HG03442 (cell line): ENCODE results near the gene ZBTB47.

Experiments used
- ATAC-seq: cut with Tn5 transposase; IDR thresholded peaks from one replicate; pipeline ENCODE4 v1.9.1; 2021; ENCODE audit warnings: mild to moderate bottlenecking, moderate library complexity; ENCODE audit not compliant: unreplicated experiment

The ZBTB47 gene

GRCh38 chr3:42653560-42654330 is at the start of gene ZBTB47:
ZBTB47 (plus strand) TSS chr3:42653697; CDS start chr3:42658356, 4,659 bp downstream.
- ATAC-seq, result no peak

- no peak for ATAC-seq
Observed at GRCh38 chr3:42605546-42606173, 47.8 kb upstream of the ZBTB47 start.

GRCh38 chr3:42608581-42608980 is 44.9 kb upstream of the ZBTB47 start:
- ATAC-seq, result no peak

GRCh38 chr3:42610976-42611375 is 42.5 kb upstream of the ZBTB47 start:
- no peak for ATAC-seq

GRCh38 chr3:42612217-42612616 is 41.3 kb upstream of the ZBTB47 start:
- ATAC-seq, result no peak

GRCh38 chr3:42612928-42613327 is 40.6 kb upstream of the ZBTB47 start:
- peak; percentile 84 for ATAC-seq

- no peak for ATAC-seq
Observed at GRCh38 chr3:42613462-42613861, 40.0 kb upstream of the ZBTB47 start.

GRCh38 chr3:42631620-42632019 is 21.9 kb upstream of the ZBTB47 start:
- no peak for ATAC-seq

- ATAC-seq, result no peak
Observed at GRCh38 chr3:42632146-42632545, 21.4 kb upstream of the ZBTB47 start.

GRCh38 chr3:42633544-42633943 is 20.0 kb upstream of the ZBTB47 start:
- ATAC-seq, result no peak

- ATAC-seq, result peak; percentile 56
Observed at GRCh38 chr3:42635111-42635510, 18.4 kb upstream of the ZBTB47 start.

GRCh38 chr3:42637001-42637400 is 16.5 kb upstream of the ZBTB47 start:
- no peak for ATAC-seq

GRCh38 chr3:42638339-42638842 is 15.1 kb upstream of the ZBTB47 start:
- no peak for ATAC-seq

- ATAC-seq, result no peak
Observed at GRCh38 chr3:42639192-42639591, 14.3 kb upstream of the ZBTB47 start.

GRCh38 chr3:42640129-42640528 is 13.4 kb upstream of the ZBTB47 start:
- ATAC-seq, result no peak

GRCh38 chr3:42640771-42641370 is 12.6 kb upstream of the ZBTB47 start:
- ATAC-seq, result no peak

- ATAC-seq, result no peak
Observed at GRCh38 chr3:42647821-42648459, 5.6 kb upstream of the ZBTB47 start.

- ATAC-seq, result no peak
Observed at GRCh38 chr3:42649006-42649405, 4.5 kb upstream of the ZBTB47 start.

- no peak for ATAC-seq
Observed at GRCh38 chr3:42649783-42650182, 3.7 kb upstream of the ZBTB47 start.

- no peak for ATAC-seq
Observed at GRCh38 chr3:42651248-42652091, 2.0 kb upstream of the ZBTB47 start.

GRCh38 chr3:42652251-42652610 is 1.3 kb upstream of the ZBTB47 start:
- peak; percentile 6 for ATAC-seq
